HG02884 (cell line): ENCODE measurements around the gene SPATS2.
"Not testable (repeated sequence)": the region's sequence is repeated elsewhere in the genome, so short reads cannot be mapped to it uniquely, and the experiment has no call there.

Source experiments
- ATAC-seq: cut with Tn5 transposase; IDR thresholded peaks from one replicate; pipeline ENCODE4 v1.9.1; 2021; ENCODE audit warnings: mild to moderate bottlenecking, moderate library complexity; ENCODE audit not compliant: unreplicated experiment

Gene SPATS2

DNA sequence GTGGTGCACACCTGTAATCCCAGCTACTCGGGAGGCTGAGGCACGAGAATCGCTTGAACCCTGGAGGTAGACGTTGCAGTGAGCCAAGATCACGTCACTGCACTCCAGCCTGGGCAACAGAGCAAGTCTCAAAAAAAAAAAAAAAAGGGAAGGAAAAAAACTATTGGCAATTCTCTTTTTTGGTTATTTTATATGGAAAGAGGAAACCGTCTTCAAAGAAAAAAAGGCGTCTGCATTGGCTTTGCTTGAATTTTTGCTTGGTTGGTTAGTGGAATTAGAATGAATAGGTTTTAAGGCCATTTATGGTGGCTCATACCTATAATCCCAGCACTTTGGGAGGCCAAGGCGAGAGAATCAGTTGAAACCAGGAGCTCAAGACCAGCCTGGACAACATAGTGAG, 142.4 kb downstream of the SPATS2 start:
- ATAC-seq = not testable (repeated sequence)

DNA sequence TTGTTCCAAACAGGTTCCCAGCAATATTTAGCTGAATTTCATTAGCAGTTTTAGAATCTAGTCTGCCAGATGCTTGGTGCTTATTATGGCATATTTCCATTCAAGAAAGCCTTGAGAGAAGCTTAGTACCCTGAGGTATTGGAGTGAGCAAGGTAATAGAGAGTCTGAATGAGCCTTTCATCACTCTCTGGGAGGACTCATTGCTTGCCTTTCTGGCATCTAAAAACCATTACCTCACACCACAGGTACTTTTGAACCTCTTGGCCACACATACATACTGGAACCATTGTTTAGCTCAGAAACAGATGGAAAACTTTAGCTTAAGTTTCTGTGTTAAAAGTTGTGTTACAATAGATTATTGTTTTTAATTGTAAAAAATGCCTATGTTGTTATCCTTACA, 144.1 kb downstream of the SPATS2 start:
- no peak for ATAC-seq

DNA sequence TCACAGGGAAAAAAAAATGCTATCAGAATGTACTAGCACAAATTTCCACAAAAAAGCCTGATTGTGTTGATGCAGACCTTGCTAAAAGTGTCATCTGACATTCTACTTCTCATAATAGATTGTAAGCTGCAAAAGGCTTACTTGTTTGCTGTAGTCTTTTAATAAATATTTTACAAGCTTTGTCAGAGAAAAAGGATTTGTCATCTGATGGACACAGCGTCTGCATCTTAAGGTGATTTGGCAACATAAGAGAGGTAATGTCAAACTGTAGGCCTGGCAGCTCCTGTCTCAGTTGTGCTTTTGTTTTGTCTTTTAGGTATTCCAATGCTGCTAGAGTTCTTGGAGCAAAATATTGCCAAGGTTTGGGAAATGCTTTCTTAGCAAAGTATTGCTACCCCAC, 145.3 kb downstream of the SPATS2 start:
- no peak for ATAC-seq

DNA sequence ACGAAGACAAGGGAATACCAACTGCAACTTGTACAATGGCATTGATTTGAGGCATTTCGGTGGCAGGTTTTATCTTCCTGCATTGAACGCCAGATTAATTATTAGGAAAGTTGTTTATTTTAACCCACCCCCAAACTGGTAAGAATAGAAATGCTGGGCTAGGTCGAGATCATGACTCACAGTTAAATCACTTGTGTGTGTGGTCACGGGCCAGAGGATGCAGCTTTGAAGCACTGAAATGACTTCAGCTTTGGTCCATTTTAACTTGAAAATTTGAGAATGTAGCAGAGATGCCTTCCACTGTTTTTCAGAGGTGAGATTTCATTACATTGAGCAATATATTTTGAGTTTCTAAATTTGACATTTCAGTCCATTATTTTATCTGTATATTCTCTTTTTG, 148.0 kb downstream of the SPATS2 start:
- no peak for ATAC-seq

DNA sequence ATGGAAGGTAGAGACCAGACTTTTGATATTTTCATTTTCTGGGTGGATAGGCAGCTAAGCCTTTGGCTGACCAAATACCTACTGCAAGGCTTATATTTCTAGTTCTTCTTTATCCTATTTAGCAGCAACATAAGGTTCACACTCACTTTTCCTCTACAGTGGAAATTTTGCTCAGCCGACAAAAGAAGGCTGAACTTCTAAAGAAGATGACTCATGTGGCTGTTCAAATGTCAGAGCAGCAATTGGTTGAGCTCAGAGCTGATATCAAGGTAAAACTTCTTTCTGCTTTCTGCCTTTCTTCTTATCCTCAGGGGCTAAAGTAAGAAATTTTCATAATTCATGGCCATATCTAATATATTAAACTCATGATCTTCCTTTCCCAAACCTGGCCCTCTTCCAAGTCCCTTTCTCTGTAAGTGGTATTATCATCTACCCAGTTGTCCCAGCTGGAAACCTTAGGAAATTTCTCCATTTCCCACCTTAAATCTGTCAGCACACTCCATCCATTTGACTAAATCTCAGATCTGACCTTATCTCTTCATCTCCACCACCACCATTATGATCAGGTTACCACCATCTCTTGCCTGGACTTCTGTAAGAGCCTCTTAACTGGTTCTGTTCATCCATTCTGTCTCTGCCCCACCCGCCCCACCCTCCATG, 151.8 kb downstream of the SPATS2 start:
- no peak for ATAC-seq

DNA sequence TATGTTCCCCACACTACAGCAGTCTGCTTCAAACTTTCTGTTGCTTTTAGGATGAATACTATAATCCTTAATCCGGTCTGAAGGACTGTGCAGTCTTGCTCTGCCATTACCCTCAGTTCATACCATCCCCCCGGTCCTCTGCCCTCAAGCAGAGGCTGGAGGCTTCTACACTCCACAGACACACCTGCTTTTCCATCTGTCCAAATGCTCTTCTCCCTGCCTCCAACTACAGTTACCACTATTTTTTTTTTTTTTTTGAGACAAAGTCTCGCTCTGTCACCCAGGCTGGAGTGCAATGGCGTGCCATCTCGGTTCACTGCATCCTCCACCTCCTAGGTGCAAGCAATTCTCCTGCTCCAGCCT, 152.3 kb downstream of the SPATS2 start:
- ATAC-seq = no peak

DNA sequence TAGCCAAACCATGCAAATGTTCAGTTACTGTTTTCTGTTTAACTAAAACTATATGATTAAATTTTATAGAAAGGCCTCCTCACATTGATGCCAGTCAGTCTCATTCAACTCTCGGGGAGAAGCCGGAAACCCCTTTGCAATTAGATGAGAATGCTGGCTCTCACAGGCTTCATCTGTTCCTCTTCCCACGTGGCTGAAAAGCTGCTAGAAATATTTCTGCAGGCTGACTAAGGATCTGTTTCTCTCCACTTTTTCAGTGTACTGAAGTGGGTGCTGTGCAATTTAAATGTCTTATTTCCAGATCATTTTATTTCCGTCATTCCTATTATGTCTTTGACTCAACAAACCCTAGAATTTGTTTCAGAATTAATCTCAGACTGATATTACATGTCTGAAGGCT, 154.1 kb downstream of the SPATS2 start:
- ATAC-seq = no peak

DNA sequence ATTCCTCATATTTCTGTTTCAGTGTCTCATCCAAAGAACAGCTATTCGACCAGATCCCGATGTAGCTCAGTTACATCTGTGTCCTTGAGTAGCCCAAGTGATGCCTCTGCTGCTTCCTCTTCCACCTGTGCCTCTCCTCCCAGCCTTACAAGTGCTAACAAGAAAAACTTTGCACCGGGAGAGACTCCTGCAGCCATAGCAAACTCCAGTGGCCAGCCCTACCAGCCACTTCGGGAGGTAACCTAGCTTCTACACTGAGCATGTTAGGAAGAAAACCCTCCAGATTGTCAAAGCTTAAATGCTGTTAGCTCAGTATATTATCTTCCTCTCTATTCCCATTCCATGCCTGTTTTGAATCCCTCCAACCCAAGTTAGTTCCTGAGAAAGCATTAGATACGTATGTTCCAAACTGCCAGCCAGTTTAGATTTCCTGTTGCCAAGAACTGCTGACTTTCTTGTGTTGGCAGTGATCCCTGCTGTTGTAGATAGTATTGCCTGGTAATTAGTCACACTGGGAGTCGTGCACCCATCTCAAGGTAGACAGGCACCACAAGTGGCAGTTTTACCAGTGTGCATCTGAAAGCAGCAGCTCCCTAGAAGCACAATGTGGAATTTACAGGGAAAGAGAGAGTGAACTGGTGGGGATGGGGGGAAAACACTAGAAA, 157.5 kb downstream of the SPATS2 start:
- ATAC-seq = no peak

DNA sequence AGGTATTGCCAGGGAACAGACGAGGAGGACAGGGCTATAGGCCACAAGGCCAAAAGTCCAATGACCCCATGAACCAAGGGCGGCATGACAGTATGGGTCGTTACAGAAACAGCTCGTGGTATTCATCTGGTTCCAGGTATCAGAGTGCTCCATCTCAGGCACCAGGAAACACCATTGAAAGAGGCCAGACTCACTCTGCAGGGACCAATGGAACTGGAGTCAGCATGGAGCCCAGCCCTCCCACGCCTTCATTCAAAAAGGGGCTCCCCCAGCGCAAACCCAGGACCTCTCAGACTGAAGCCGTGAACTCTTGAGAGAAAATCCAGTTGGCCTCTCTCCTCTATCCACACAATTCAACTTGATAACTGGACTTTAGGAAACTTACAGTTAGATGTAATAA, 158.7 kb downstream of the SPATS2 start:
- no peak for ATAC-seq

DNA sequence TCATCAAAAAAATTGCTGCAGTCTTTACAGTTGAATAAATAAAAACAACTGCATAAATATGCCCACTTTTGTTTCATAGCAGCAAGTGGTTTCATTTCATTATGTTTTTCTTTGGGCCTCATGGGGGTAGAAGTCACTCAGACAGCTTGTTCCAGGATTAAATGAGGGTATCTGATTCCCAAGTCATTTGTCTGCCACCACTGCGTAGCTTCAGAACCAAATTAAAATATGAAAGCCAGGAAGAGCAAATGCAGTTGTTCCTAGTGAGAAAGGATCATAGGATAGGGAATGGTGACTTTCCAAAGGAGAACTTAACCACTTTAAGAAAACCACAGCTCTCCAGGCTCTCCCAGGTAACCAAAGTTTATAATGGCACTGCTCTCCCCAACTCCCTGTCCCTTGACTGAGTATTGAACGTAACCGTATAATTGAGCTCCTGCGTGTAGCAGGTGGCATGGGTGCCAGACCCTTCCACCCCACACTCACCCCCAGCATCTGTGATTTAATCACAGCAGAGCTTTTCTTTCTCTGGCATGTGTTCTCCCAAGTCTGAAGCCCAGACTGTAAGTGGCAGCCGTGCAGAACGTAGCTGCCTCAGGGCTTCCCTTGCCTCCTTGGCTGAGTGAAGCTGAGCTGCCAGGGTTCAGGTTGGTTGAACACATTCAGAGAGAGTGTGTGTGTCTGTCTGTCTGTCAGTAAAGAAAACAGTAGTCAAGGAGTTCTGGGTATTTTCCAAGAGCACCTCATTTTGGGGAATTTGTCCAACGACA, 160.3 kb downstream of the SPATS2 start:
- ATAC-seq = no peak

DNA sequence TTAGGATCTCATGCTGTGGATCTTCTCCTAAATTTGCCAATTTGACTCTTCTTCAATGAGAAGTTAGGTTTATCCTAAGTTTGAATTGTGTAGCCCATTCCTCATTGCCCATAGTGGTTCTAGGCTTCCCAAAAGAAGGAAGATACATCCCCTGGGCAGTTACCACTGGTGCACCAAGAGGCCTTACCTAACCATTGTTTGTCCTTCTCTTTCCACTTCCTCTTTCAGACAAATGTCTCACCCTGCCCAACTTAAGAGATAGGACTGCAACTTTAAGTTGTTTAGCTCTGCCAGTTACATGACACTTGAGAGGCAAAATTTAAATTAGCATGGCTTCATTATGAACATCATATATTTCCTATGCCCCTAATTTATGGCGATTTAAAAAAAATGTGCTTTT, 162.2 kb downstream of the SPATS2 start:
- ATAC-seq = no peak

DNA sequence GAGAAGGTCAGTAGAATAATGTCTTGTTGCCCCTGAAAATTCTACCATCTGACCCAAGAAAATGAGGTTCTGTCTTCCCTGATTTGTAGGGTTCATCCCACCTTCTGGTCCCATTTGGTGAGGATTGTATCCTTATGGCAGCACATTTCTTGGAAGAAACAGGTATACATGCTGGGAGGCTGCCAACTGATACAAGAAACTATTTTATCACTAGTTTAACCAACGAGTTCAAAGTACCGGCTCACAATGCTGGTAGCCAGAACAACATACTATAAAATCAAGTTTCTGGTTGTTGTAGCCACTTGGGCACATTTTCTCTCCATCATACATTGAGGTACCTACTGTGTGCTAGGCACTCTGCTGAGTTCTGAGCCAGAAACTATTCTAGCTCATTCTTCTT, 164.5 kb downstream of the SPATS2 start:
- ATAC-seq = no peak

DNA sequence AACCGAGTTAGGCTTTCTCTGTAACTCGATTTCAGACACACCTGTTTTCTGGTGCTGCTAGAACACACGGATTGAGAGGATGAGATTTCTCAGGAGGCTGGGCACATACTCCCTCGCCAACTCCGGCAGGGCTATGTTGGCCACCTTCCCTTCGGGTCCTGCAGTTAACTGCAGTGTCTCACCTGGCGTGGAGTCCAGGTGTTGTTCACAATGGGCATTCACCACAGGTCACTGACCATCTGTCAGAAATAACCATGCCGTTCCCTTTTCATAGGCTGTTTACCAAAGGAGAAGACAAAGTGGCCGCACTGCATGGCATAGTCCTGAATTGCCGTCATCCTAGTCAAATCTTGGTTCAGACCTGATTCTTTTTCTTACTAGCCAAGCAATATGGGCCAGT, 166.1 kb downstream of the SPATS2 start:
- ATAC-seq = no peak

DNA sequence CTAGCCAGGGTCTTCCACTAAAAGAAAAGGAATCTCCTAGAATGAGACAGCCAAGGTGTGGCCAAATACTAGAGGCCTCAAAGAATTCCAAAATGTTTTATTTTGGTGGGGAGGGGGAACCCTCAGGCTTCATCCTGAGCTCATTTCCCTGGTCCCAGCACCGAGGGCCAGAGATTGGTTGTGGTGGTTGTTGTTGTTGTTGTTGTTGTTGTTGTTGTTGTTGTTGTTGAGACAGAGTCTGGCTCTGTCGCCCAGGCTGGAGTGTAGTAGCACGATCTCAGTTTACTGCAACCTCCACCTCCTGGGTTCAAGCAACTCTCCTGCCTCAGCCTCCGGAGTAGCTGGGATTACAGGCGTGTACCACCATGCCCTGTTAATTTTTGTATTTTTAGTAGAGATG, 166.9 kb downstream of the SPATS2 start:
- ATAC-seq = not testable (repeated sequence)

DNA sequence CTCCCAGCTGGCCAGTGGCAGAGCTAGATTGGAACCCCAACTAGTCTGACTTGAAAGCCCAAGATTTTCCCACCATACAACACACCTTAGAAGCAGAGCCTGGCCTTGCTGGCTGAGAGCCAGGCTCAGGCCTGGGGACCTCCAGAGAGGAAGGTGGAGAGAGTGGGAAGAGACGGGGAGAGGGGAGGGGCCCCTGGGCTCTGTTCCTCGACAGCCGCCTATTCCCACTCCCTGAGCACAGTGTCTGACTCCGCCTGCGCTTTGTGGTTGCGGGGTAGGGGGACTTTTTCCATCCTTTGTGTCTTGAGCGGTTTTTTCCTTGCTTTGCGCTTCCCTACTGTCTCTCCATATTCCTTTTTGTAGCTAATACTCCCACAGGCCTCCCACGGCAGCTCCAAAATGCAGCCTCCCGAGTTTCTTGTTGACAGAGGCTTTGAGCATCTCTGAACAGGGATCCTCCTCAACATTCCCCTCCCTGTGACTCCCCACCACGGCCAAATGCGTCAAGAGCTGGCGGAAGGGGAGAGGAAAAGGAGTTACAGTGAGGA, 167.5 kb downstream of the SPATS2 start:
- ATAC-seq = no peak

DNA sequence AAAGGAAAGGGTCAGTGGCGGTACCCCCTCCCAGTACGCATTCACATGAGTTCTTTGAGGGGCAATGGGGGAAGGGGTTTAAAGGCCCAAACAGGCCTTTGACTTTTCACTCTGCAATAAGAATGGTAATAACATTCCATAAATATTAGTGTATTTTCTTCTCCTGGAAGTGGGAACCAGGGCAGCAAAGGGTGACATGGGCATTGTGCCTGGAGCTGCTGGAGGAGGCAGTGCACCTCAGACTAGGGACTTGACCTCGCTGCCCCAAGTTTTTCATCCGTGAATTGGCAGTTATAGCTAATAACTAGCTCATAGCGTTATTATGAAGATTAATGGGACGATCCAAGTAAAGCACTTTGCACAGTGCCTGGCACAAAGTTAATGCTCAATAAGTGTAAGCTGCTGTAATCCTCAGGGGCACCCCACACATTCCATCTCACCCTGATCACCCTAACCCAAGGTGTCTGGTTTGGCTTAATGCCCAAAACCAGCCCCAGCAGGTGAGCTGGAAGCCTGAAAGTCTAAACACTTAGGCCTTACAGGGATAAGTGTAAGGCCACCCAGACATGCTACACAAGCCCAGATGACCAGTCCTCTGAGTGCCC, 168.8 kb downstream of the SPATS2 start:
- no peak for ATAC-seq

DNA sequence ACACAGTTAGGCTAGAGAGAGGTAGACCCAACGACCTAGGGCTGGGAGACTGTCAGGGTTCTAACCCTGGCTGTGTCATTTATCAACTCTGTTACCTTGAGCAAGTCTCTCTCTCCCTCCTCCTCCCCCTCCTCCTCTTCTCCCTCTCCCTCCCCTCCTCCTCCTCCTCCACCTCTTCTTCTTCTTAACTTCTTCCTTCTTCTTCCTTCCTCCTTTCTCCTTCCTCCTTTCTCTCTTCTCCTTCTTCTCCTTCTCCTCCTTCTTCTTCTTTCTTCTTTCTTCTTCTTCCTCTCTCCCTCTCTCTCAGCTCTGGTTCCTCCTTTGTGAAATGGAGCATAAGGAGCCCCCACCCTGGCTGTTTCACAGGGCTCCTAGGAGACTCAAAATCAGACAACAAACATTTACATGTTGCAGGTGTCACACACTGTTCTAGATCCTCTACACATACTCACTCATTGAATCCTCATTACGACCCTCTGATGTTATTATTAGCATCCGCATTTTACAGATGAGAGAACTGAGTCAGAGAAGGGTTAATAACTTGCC, 169.3 kb downstream of the SPATS2 start:
- no peak for ATAC-seq

DNA sequence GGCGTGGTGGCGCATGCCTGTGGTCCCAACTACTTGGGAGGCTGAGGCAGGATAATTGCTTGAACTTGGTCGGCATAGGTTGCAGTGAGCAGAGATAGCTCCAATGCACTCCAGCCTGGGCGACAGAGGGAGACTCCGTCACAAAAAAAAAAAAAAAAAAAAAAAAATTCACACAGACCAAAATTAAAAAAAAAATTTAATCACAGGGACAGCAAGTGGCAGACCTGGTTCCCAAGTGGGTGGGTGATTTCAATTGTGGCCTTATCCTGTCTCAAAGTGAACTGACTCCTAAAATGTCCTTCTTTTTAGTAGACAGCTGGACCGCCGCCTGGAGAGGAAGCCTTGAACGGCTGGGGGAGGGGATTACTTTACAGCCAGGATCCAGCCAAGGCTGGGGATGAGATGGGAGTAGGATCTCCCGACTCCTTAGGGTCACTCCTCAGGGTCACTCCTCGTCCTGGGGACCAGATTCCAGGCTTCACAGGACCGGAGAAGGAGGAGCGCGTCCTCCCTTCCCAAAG, 170.0 kb downstream of the SPATS2 start:
- ATAC-seq = no peak

DNA sequence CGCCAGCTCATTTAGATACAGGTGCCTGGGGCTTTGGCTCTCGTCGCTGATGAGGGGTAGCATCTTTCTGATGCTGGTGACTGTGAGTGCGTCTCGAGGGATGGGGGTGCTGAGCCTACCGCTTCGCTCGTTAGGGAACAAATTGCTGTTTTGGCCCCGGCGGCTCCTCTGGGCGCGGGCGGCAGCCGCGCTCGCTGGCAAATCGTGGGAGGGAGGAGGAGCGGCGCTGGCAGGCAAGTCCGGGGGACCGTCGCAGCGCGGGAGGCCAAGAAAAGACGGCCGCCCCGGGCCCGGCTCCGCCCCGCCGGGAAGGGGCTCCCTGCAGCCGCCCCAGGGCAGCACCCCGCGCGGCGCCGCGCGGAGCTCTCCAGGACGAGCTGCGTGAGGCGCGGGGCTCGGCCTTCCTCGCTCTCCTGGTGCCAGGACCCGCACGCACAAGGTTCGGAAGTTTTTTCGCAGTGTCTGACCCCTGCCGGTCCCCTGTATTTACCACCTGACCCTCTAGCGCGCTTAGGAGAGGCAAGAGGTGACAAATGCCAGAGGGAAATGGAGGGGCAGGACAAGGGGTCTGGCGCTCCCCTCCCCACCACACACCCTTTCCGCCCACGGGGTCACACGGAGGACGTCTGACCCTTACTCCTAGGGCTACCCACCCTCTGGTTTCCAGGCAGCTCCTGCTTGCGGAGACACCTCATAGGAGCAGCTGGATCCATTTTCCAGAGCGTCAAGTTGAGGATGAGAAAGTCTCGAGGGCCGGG, 170.7 kb downstream of the SPATS2 start:
- no peak for ATAC-seq
